GM06990 (cell line): ENCODE data around the gene ARHGAP24.

ENCODE experiments used
- DNase-seq: peaks from one replicate; pipeline ENCODE4 v3.0.0-alpha.2; 2011; ENCODE audit not compliant: insufficient read length; ENCODE audit errors: extremely low read depth
- H3K27me3 ChIP-seq: replicated peaks from 2 replicates; pipeline ENCODE4 v1.6.0; 2011; ENCODE audit warnings: low read length; ENCODE audit not compliant: control insufficient read depth, insufficient read depth
- H3K36me3 ChIP-seq: 2 replicates; pipeline ENCODE4 v1.5.1; 2011; ENCODE audit warnings: low read length; ENCODE audit not compliant: control insufficient read depth, insufficient read depth
- H3K4me3 ChIP-seq: replicated peaks from 2 replicates; pipeline ENCODE4 v1.5.1; 2011; ENCODE audit warnings: low read depth, mild to moderate bottlenecking, control low read depth, low read length
- TF ChIP-seq, protein P1 (sequence below): IDR thresholded peaks from 2 replicates; pipeline ENCODE4 v1.5.1; 2011; ENCODE audit warnings: low read length, control low read depth, mild to moderate bottlenecking, inconsistent platforms; ENCODE audit not compliant: insufficient read depth, poor library complexity, severe bottlenecking

ARHGAP24 gene

GRCh38 chr4:85952528-85952927 is 477.6 kb downstream of the ARHGAP24 start:
- Histone ChIP-seq H3K27me3 (no peaks in the 10 kb centered on the region), H3K36me3 (no peaks in the 10 kb centered on the region), H3K4me3 (no peak overlapping the region)
- TF ChIP-seq, protein P1, sequence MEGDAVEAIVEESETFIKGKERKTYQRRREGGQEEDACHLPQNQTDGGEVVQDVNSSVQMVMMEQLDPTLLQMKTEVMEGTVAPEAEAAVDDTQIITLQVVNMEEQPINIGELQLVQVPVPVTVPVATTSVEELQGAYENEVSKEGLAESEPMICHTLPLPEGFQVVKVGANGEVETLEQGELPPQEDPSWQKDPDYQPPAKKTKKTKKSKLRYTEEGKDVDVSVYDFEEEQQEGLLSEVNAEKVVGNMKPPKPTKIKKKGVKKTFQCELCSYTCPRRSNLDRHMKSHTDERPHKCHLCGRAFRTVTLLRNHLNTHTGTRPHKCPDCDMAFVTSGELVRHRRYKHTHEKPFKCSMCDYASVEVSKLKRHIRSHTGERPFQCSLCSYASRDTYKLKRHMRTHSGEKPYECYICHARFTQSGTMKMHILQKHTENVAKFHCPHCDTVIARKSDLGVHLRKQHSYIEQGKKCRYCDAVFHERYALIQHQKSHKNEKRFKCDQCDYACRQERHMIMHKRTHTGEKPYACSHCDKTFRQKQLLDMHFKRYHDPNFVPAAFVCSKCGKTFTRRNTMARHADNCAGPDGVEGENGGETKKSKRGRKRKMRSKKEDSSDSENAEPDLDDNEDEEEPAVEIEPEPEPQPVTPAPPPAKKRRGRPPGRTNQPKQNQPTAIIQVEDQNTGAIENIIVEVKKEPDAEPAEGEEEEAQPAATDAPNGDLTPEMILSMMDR: no peak
- no peak for DNase-seq

DNA sequence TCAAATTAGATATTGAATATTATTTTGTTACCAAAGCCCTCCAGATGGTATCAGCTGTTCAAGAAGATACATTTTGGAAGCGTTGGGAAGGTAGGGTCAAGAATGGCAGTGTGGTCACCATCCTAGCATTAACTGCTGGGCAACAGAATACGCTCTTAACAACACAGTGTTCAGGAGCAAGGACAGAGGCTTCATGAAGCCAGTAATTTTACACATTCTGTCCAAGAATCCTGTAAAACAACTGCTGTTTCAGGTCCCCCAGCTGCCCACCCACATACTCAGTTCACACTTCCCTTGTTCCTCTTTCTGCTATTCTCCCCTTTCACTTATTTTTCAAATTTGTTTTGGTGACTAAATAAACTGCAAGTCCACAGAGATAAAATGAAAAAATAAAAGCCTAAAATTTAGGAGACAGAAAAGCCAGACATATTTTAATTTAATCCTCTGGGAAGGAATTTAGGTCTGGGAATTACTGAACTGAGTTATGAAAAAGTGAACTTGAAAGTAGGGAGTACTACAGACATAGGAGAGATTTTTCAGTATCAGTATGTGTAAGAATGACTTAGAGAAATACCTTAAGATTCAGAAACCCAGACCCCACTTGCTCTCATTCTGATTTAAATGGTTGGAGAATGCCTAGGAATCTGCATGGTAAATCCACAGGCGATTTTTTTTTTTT is 478.2 kb downstream of the ARHGAP24 start:
- TF ChIP-seq, protein P1: no peak
- no peak overlapping the region for H3K4me3 ChIP-seq
- DNase-seq: no peak

GRCh38 chr4:85953651-85954018 is 478.7 kb downstream of the ARHGAP24 start:
- H3K36me3 ChIP-seq: no peaks in the 10 kb centered on the region
- no peaks in the 10 kb centered on the region for H3K27me3 ChIP-seq
- no peak for DNase-seq
- TF ChIP-seq, protein P1: no peak
- no peak overlapping the region for H3K4me3 ChIP-seq

More for the DNA sequence above, 478.2 kb downstream of the ARHGAP24 start:
- H3K27me3 ChIP-seq: no peaks in the 10 kb centered on the region
- no peaks in the 10 kb centered on the region for H3K36me3 ChIP-seq

DNA sequence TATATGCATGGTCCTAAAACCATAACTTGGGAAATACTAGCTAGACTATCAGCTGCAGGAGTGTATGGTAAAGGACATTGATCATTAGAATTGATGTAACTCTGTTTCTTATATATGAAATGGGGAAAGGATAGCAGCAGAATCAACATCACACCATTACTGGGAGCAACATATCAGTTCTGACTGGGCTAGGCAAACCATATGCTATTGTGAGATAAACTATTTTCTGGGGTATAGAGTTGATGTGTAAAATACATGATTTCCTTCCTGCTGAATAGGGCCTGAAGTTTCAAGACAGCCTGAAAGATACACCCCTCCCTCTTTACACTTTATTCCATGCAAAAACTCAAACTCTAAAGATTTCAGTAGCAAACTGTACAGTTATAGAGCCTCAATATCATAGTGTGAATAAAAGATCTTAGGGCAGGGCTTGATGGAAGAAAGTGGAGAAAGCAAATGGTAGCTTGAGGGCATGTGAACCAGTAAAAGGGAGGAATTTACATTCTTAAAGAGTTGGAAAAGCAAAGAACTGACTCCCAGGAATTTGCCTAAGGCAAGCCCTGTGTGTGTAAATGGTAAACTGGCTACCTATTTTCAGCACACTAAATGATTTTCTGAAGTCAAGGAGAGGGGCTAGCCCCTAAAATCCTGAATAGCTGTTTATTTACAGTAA is 480.8 kb downstream of the ARHGAP24 start:
- Histone ChIP-seq H3K4me3 (no peak overlapping the region), H3K36me3 (no peaks in the 10 kb centered on the region), H3K27me3 (no peaks in the 10 kb centered on the region)
- no peak for DNase-seq
- TF ChIP-seq, protein P1: no peak

DNA sequence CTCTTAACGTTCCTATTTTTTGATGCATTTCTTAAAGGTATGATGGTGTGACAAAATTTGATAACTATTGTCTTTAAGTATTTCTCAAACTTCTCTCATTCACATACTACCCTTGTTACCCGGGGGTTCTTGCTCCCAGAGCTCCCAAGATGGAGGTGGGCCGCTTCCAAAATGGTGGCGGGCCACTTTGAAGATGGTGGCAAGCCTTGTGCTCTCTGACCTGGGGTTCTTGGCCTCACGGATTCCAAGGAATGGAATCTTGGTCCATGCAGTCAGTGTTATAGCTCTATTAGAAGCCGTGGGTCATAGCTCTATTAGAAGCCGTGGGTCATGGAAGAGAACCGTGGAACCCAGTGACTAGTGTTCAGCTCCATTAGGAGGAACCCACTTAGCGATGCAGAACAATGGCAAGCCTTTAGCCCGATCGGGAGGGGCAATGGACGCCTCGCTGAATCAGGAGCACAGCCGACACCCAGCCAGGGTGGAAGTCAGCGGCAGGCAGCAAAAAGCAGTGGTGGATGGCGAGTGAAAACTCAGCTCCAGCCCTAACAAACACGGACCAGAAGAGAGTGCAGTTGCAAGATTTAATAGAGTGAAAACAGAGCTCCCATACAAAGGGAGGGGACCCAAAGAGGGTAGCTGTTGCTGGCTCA is 481.5 kb downstream of the ARHGAP24 start:
- TF ChIP-seq, protein P1: no peak

More for the DNA sequence above, 481.5 kb downstream of the ARHGAP24 start:
- DNase-seq: no peak
- Histone ChIP-seq H3K36me3 (no peaks in the 10 kb centered on the region), H3K27me3 (no peaks in the 10 kb centered on the region), H3K4me3 (no peak overlapping the region)
